ENCODE results near the gene RASSF4.

The RASSF4 gene

GRCh38 chr10:44998146-44998631, 38.6 kb downstream of the RASSF4 start:
- H3K9me3 ChIP-seq (ENCODE audit: severe bottlenecking) = no peaks in the 10 kb centered on the region
- H3K27ac ChIP-seq (ENCODE audit: poor library complexity, severe bottlenecking) = no peak overlapping the region
- peaks cover 8% of the 10 kb centered on the region for H3K36me3 ChIP-seq (ENCODE audit: low read depth)
- DNase-seq (ENCODE audit: low spot score) (no peak), ATAC-seq (ENCODE audit: low read depth) (no peak)
- TF ChIP-seq CTCF (IDR thresholded peaks at IDR 0.05; ENCODE audit: poor library complexity, severe bottlenecking) = no peak
- no peaks in the 10 kb centered on the region for H3K27me3 ChIP-seq (ENCODE audit: insufficient read depth, poor library complexity, severe bottlenecking)
- no peak overlapping the region for H3K4me3 ChIP-seq (ENCODE audit: severe bottlenecking)
- H3K4me1 ChIP-seq (ENCODE audit: insufficient read depth, poor library complexity, severe bottlenecking) = peaks cover 7% of the 10 kb centered on the region

- peaks cover 7% of the 10 kb centered on the region for H3K4me1 ChIP-seq (ENCODE audit: insufficient read depth, poor library complexity, severe bottlenecking)
- H3K27ac ChIP-seq (ENCODE audit: poor library complexity, severe bottlenecking) = peak overlapping the region; percentile 90
- ATAC-seq (ENCODE audit: low read depth) (no peak), DNase-seq (ENCODE audit: low spot score) (no peak)
- no peaks in the 10 kb centered on the region for H3K27me3 ChIP-seq (ENCODE audit: insufficient read depth, poor library complexity, severe bottlenecking)
- no peak for TF ChIP-seq CTCF (IDR thresholded peaks at IDR 0.05; ENCODE audit: poor library complexity, severe bottlenecking)
- no peaks in the 10 kb centered on the region for H3K9me3 ChIP-seq (ENCODE audit: severe bottlenecking)
- H3K4me3 ChIP-seq (ENCODE audit: severe bottlenecking) = peak overlapping the region; percentile 55
- H3K36me3 ChIP-seq (ENCODE audit: low read depth) = peaks cover 16% of the 10 kb centered on the region
Observed at GRCh38 chr10:45000138-45000751, 40.6 kb downstream of the RASSF4 start.

GRCh38 chr10:45000752-45001380, 41.3 kb downstream of the RASSF4 start, which contains the start of gene ZNF22:
Gene ZNF22 (plus strand): TSS chr10:45000923. CDS start chr10:45003369, 2,446 bp downstream.
- ATAC-seq (ENCODE audit: low read depth) (peak; percentile 64), DNase-seq (ENCODE audit: low spot score) (no peak)
- Histone ChIP-seq H3K4me3 (ENCODE audit: severe bottlenecking) (peak within 1 kb of the TSS; percentile 55), H3K9me3 (ENCODE audit: severe bottlenecking) (no peaks in the 10 kb centered on the region), H3K27ac (ENCODE audit: poor library complexity, severe bottlenecking) (peak within 1 kb of the TSS; percentile 90), H3K27me3 (ENCODE audit: insufficient read depth, poor library complexity, severe bottlenecking) (no peaks in the 10 kb centered on the region), H3K4me1 (ENCODE audit: insufficient read depth, poor library complexity, severe bottlenecking) (peaks cover 7% of the 10 kb centered on the region), H3K36me3 (ENCODE audit: low read depth) (peaks cover 16% of the 10 kb centered on the region)
- no peak for TF ChIP-seq CTCF (IDR thresholded peaks at IDR 0.05; ENCODE audit: poor library complexity, severe bottlenecking)

DNA sequence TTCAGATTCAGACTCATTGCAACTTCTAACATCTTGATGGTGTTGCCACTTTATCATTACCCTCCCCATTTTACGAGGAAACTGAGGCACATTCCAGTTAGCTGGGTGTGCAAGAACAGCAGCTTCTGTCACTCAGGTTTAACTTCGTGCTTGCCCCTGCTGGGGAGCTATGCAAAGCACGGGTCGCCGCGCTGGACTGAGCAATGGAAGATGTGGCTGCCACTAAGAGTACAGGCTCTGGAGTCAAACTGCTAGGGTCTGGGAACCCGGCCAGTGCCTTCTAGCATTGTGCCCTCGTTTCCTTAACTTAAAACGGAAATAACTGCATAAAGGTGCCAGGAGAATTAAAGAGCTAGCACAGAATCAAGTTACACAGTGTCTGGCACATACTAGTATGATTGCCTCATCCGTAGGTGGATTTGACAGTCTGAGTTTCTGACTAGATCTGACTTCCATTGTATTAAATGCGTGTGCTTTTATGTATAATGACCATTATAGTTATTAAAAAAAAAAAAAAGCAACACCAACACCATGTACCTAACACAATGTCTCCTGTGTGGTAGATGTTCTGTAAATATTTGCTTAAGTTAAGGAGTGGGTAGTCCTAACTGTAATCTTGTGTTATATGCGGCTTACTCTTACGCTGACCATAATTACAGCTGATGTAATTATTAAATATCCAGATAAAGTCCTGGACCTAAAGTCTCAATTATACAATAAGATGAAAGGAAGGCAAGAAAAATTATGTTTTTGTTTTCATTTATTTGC, 42.0 kb downstream of the RASSF4 start:
- H3K27ac ChIP-seq (ENCODE audit: poor library complexity, severe bottlenecking) = peak overlapping the region; percentile 90
- TF ChIP-seq CTCF (IDR thresholded peaks at IDR 0.05; ENCODE audit: poor library complexity, severe bottlenecking) = no peak
- H3K36me3 ChIP-seq (ENCODE audit: low read depth) = peaks cover 16% of the 10 kb centered on the region
- ATAC-seq (ENCODE audit: low read depth) = peak; percentile 82
- H3K4me3 ChIP-seq (ENCODE audit: severe bottlenecking) = peak overlapping the region; percentile 55
- H3K4me1 ChIP-seq (ENCODE audit: insufficient read depth, poor library complexity, severe bottlenecking) = peaks cover 7% of the 10 kb centered on the region
- no peaks in the 10 kb centered on the region for H3K27me3 ChIP-seq (ENCODE audit: insufficient read depth, poor library complexity, severe bottlenecking)
- H3K9me3 ChIP-seq (ENCODE audit: severe bottlenecking) = no peaks in the 10 kb centered on the region
- no peak for DNase-seq (ENCODE audit: low spot score)

Data from RWPE2 (cell line).